DND-41 (cell line): Measurements from ENCODE around the gene PDE7B.

ENCODE experiments used
- ATAC-seq: fragments of 200-7000 bp; cut with Tn5 transposase; 3 replicates; pipeline ENCODE4 v1.9.1; 2021; ENCODE audit warnings: low read depth; ENCODE audit not compliant: insufficient read depth
- DNase-seq: peaks from one replicate; pipeline ENCODE4 v3.0.0-alpha.2; 2020
- H2AFZ ChIP-seq: 2 replicates; pipeline ENCODE4 v1.6.0; 2012; ENCODE audit warnings: low read depth, low read length
- H3K27ac ChIP-seq: 2 replicates; pipeline ENCODE4 v1.5.1; 2012; ENCODE audit warnings: low read length, inconsistent platforms
- H3K27me3 ChIP-seq: fragments of 200-600 bp; sonication (generic); 2 replicates; pipeline ENCODE4 v1.6.0; 2012; ENCODE audit warnings: low read length, mild to moderate bottlenecking, inconsistent platforms; ENCODE audit not compliant: insufficient read depth, poor library complexity
- H3K36me3 ChIP-seq: 2 replicates; pipeline ENCODE4 v1.5.1; 2012; ENCODE audit warnings: low read length, inconsistent platforms; ENCODE audit not compliant: insufficient read depth
- H3K4me1 ChIP-seq: 2 replicates; pipeline ENCODE4 v1.5.1; 2012; ENCODE audit warnings: mild to moderate bottlenecking, low read length; ENCODE audit not compliant: insufficient read depth
- H3K4me2 ChIP-seq: 2 replicates; pipeline ENCODE4 v1.6.0; 2012; ENCODE audit warnings: mild to moderate bottlenecking, moderate library complexity, low read length, inconsistent platforms; ENCODE audit not compliant: insufficient read depth
- H3K4me3 ChIP-seq, 2 experiments: fragments of 200-600 bp in 1 of 2; shearing (Covaris generic) in 1 of 2; 2 replicates each; pipeline ENCODE4 v1.5.1; 2012 to 2016; ENCODE audit warnings: inconsistent platforms in 2 of 2, low read length in 2 of 2, mild to moderate bottlenecking in 2 of 2, low read depth in 1 of 2, moderate library complexity in 1 of 2
- H3K79me2 ChIP-seq: 2 replicates; pipeline ENCODE4 v1.6.0; 2012; ENCODE audit warnings: low read length, inconsistent platforms; ENCODE audit not compliant: insufficient read depth
- H3K9ac ChIP-seq: 2 replicates; pipeline ENCODE4 v1.6.0; 2012; ENCODE audit warnings: low read depth, mild to moderate bottlenecking, inconsistent platforms, low read length, moderate library complexity
- H3K9me3 ChIP-seq: 2 replicates; pipeline ENCODE4 v1.5.1; 2012; ENCODE audit warnings: low read length, moderate library complexity, mild to moderate bottlenecking, inconsistent platforms; ENCODE audit not compliant: insufficient read depth, severe bottlenecking
- H4K20me1 ChIP-seq: 2 replicates; pipeline ENCODE4 v1.6.0; 2012; ENCODE audit warnings: low read length; ENCODE audit not compliant: insufficient read depth
- CTCF ChIP-seq: IDR thresholded peaks from 2 replicates; pipeline ENCODE4 v1.5.1; 2012; ENCODE audit warnings: borderline replicate concordance, low read length, moderate library complexity, mild to moderate bottlenecking; ENCODE audit not compliant: poor library complexity, severe bottlenecking; ENCODE audit errors: extremely low read depth
- EZH2 ChIP-seq: IDR thresholded peaks from 3 replicates; pipeline ENCODE4 v1.6.1; 2012; ENCODE audit warnings: borderline replicate concordance, low read depth, mild to moderate bottlenecking, moderate library complexity, low read length, inconsistent platforms; ENCODE audit not compliant: severe bottlenecking

PDE7B gene

GRCh38 chr6:136192902-136193301 is 341.4 kb downstream of the PDE7B start:
- Histone ChIP-seq H3K4me2 (no peak overlapping the region), H3K4me1 (no peaks in the 10 kb centered on the region), H3K27me3 (no peaks in the 10 kb centered on the region), H3K27ac (no peak overlapping the region), H3K79me2 (no peaks in the 10 kb centered on the region), H4K20me1 (no peaks in the 10 kb centered on the region), H3K9me3 (no peaks in the 10 kb centered on the region), H3K9ac (no peak overlapping the region), H3K36me3 (no peaks in the 10 kb centered on the region), H3K4me3 (no peak overlapping the region), H2AFZ (no peak overlapping the region)
- TF ChIP-seq EZH2 = no peak
- DNase-seq (no peak), ATAC-seq (no peak)

DNA sequence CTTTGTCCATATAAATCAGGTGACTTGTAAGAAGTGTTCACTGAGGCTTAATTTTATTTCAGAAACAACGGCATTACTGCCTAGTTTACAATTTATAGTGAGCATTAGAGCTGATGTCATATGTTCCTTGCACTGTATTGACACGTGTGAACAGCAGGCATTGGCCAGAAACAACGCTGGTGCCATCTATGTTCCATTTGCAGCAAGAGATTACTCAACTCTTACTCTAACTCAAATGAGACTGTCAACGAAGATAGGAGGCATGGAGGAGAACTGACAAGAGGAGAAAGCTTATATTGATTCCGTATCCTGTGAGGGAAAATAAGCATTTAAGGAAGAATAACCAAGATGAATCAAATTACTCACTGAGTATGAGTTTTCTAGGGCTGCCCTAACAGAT is 350.2 kb downstream of the PDE7B start:
- H3K79me2 ChIP-seq = no peaks in the 10 kb centered on the region
- H3K4me2 ChIP-seq = no peak overlapping the region
- no peak overlapping the region for H3K27ac ChIP-seq
- H3K9ac ChIP-seq = no peak overlapping the region
- no peak overlapping the region for H3K4me3 ChIP-seq
- H3K27me3 ChIP-seq = peaks cover 3% of the 10 kb centered on the region
- no peak overlapping the region for H2AFZ ChIP-seq
- no peaks in the 10 kb centered on the region for H4K20me1 ChIP-seq
- TF ChIP-seq CTCF = no peak
- TF ChIP-seq EZH2 = no peak
- no peak for DNase-seq
- ATAC-seq = no peak
- H3K36me3 ChIP-seq = no peaks in the 10 kb centered on the region
- H3K4me1 ChIP-seq = no peaks in the 10 kb centered on the region
- H3K9me3 ChIP-seq = no peaks in the 10 kb centered on the region

DNA sequence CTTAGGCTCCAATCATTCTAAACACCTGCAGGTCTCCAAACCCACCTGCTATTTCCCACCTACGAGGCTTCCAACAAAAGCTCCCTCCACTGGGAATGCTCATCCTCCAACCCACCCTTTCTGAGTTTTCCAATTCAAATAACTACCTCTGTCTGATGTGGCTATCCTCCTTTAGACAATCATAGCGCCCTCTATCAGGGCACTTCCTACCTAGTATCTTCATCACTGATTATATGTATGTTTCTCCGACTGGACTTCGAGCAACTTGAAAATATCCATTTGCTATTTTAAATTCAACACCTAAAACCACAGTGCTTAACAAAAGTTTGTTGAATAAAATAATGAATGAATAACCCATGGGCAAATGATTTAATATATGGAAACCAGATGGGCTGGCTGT is 357.3 kb downstream of the PDE7B start:
- DNase-seq = no peak
- H3K4me1 ChIP-seq = no peaks in the 10 kb centered on the region
- H3K4me3 ChIP-seq = no peak overlapping the region
- no peaks in the 10 kb centered on the region for H3K9me3 ChIP-seq
- H3K79me2 ChIP-seq = no peaks in the 10 kb centered on the region
- no peaks in the 10 kb centered on the region for H3K27me3 ChIP-seq
- no peak overlapping the region for H2AFZ ChIP-seq
- no peaks in the 10 kb centered on the region for H3K36me3 ChIP-seq
- no peak overlapping the region for H3K9ac ChIP-seq
- no peak for TF ChIP-seq EZH2
- no peak overlapping the region for H3K4me2 ChIP-seq
- no peak for ATAC-seq
- no peaks in the 10 kb centered on the region for H4K20me1 ChIP-seq
- H3K27ac ChIP-seq = no peak overlapping the region

- H3K9me3 ChIP-seq = no peaks in the 10 kb centered on the region
- DNase-seq = no peak
- H3K9ac ChIP-seq = no peak overlapping the region
- no peaks in the 10 kb centered on the region for H3K4me1 ChIP-seq
- no peaks in the 10 kb centered on the region for H3K27me3 ChIP-seq
- TF ChIP-seq CTCF (no peak), EZH2 (no peak)
- no peak overlapping the region for H3K4me2 ChIP-seq
- H2AFZ ChIP-seq = no peak overlapping the region
- no peaks in the 10 kb centered on the region for H4K20me1 ChIP-seq
- no peaks in the 10 kb centered on the region for H3K79me2 ChIP-seq
- no peak for ATAC-seq
- no peak overlapping the region for H3K27ac ChIP-seq
- no peak overlapping the region for H3K4me3 ChIP-seq
- no peaks in the 10 kb centered on the region for H3K36me3 ChIP-seq
Measured at GRCh38 chr6:136209496-136209895, 358.0 kb downstream of the PDE7B start.
